SK-N-SH (cell line): ENCODE data around the gene SLCO4A1. TPM values are rescaled to one million over a fixed set of nuclear protein-coding genes. Genes with fewer than 3 reads are reported as not detected.

Source experiments
- CTCF ChIA-PET: fragments of 300-600, 350-600 bp; formaldehyde crosslinking; extraction: SDS; loops from one replicate; lab custom pipeline; 2021; lab: Yijun Ruan, JAX
- POLR2A ChIA-PET: fragments of 350-600 bp; sonication (Branson Sonifier 250); formaldehyde crosslinking; extraction: SDS; loops from one replicate; lab custom pipeline; 2020; ENCODE audit warnings: antibody characterized with exemption, inconsistent platforms; lab: Yijun Ruan, JAX
- DNase-seq: peaks from one replicate; pipeline ENCODE4 v3.0.0; 2012
- H2AFZ ChIP-seq: fragments of 200-600 bp; sonication (generic); 2 replicates; pipeline ENCODE4 v1.8.1; 2016; ENCODE audit warnings: antibody characterized with exemption, mild to moderate bottlenecking, low read depth
- H3F3A ChIP-seq: fragments of 200-600 bp; sonication (generic); replicated peaks from 2 replicates; pipeline ENCODE3; 2016; ENCODE audit warnings: antibody characterized with exemption, mild to moderate bottlenecking; ENCODE audit not compliant: insufficient read depth
- H3K27ac ChIP-seq, 2 experiments: fragments of 200-500 bp in 1 of 2; fragments of 200-600 bp in 1 of 2; sonication (Bioruptor generic) in 1 of 2; sonication (generic), shearing (Covaris generic) in 1 of 2; 2 replicates each; pipeline versions ENCODE4 v1.5.1 to v1.6.1; 2014 to 2016; ENCODE audit warnings: low read depth in 2 of 2, inconsistent platforms in 1 of 2, low read length in 1 of 2, mild to moderate bottlenecking in 1 of 2, mixed read lengths in 1 of 2
- H3K27me3 ChIP-seq: fragments of 200-600 bp; sonication (generic), shearing (Covaris generic); 2 replicates; pipeline ENCODE4 v1.6.1; 2016; ENCODE audit warnings: mixed run types; ENCODE audit not compliant: insufficient read depth
- H3K36me3 ChIP-seq, 2 experiments: fragments of 200-500 bp in 1 of 2; fragments of 200-600 bp in 1 of 2; sonication (Bioruptor generic) in 1 of 2; sonication (generic) in 1 of 2; replicated peaks in 1 of 2; 2 replicates each; pipeline versions ENCODE3 to v1.5.1; 2014 to 2016; ENCODE audit warnings: low read length in 1 of 2, mild to moderate bottlenecking in 1 of 2; ENCODE audit not compliant: insufficient read depth in 2 of 2, control insufficient read depth in 1 of 2
- H3K4me1 ChIP-seq, 2 experiments: fragments of 200-500 bp in 1 of 2; fragments of 200-600 bp in 1 of 2; sonication (Bioruptor generic) in 1 of 2; sonication (generic), shearing (Covaris generic) in 1 of 2; 2 replicates each; pipeline versions ENCODE4 v1.5.1 to v1.6.1; 2014 to 2016; ENCODE audit warnings: low read depth in 1 of 2, low read length in 1 of 2, mixed run types in 1 of 2; ENCODE audit not compliant: insufficient read depth in 2 of 2, control insufficient read depth in 1 of 2
- H3K4me2 ChIP-seq: fragments of 200-600 bp; sonication (generic), shearing (Covaris generic); 2 replicates; pipeline ENCODE4 v1.6.1; 2017; ENCODE audit warnings: mixed run types
- H3K4me3 ChIP-seq, 2 experiments: fragments of 200-500 bp in 1 of 2; fragments of 200-600 bp in 1 of 2; sonication (Bioruptor generic) in 1 of 2; sonication (generic), shearing (Covaris generic) in 1 of 2; 2 replicates each; pipeline versions ENCODE4 v1.5.1 to v1.8.1; 2014 to 2016; ENCODE audit warnings: low read depth in 2 of 2, inconsistent platforms in 1 of 2, low read length in 1 of 2, mild to moderate bottlenecking in 1 of 2, mixed read lengths in 1 of 2, moderate library complexity in 1 of 2
- H3K79me2 ChIP-seq: fragments of 200-600 bp; sonication (generic); 2 replicates; pipeline ENCODE4 v1.8.1; 2017; ENCODE audit warnings: mild to moderate bottlenecking; ENCODE audit not compliant: insufficient read depth
- H3K9ac ChIP-seq: fragments of 200-600 bp; sonication (generic); 2 replicates; pipeline ENCODE4 v1.6.1; 2017; ENCODE audit warnings: mixed run types
- H3K9me2 ChIP-seq: fragments of 200-600 bp; sonication (generic); 2 replicates; pipeline ENCODE4 v1.6.1; 2017; ENCODE audit warnings: mixed run types
- H3K9me3 ChIP-seq: fragments of 200-600 bp; sonication (generic); 2 replicates; pipeline ENCODE4 v1.6.1; 2017; ENCODE audit warnings: mixed run types, mild to moderate bottlenecking, moderate library complexity
- H4K20me1 ChIP-seq: fragments of 200-600 bp; sonication (generic); 2 replicates; pipeline ENCODE4 v1.6.1; 2017; ENCODE audit warnings: mild to moderate bottlenecking, mixed run types; ENCODE audit not compliant: insufficient read depth
- CHD2 ChIP-seq: fragments of 150-350 bp; IDR thresholded peaks from 2 replicates; pipeline ENCODE4 v1.6.1; 2018; ENCODE audit warnings: low read length; ENCODE audit not compliant: partially characterized antibody
- FOSL2 ChIP-seq: IDR thresholded peaks from 2 replicates; pipeline ENCODE4 v1.4.0; 2012; ENCODE audit warnings: low read depth, mild to moderate bottlenecking, moderate library complexity, borderline replicate concordance
- GABPA ChIP-seq: IDR thresholded peaks from 2 replicates; pipeline ENCODE4 v1.4.0; 2012; ENCODE audit warnings: low read depth, mild to moderate bottlenecking
- GATA2 ChIP-seq: sonication (generic); formaldehyde crosslinking; IDR thresholded peaks from 2 replicates; pipeline ENCODE4 v1.5.0; 2020; ENCODE audit warnings: mild to moderate bottlenecking, missing genetic modification reagents
- IRF3 ChIP-seq: fragments of 150-350 bp; IDR thresholded peaks from 2 replicates; pipeline ENCODE4 v1.6.1; 2016; ENCODE audit warnings: mild to moderate bottlenecking, low read depth, low read length
- JUND ChIP-seq: IDR thresholded peaks from 2 replicates; pipeline ENCODE4 v1.4.0; 2012
- MAX ChIP-seq: IDR thresholded peaks from 2 replicates; pipeline ENCODE4 v1.4.0; 2012; ENCODE audit warnings: low read depth
- RAD21 ChIP-seq: IDR thresholded peaks from 2 replicates; pipeline ENCODE4 v1.6.1; 2012; ENCODE audit warnings: mild to moderate bottlenecking, low read length
- REST ChIP-seq: IDR thresholded peaks from 2 replicates; pipeline ENCODE4 v1.6.1; 2012; ENCODE audit warnings: mild to moderate bottlenecking, low read depth, low read length, moderate library complexity
- RXRA ChIP-seq: IDR thresholded peaks from 2 replicates; pipeline ENCODE4 v1.4.0; 2012; ENCODE audit warnings: low read depth, mild to moderate bottlenecking, borderline replicate concordance
- USF1 ChIP-seq: IDR thresholded peaks from 2 replicates; pipeline ENCODE4 v1.4.0; 2012; ENCODE audit warnings: low read depth, borderline replicate concordance
- WGBS: methylation state at CpG from one replicate; pipeline ENCODE4 v1.1.6; 2017; ENCODE audit warnings: low lambda C conversion rate; 5-methylcytosine and 5-hydroxymethylcytosine counted together
- polyA plus RNA-seq, 3 experiments: library from polyadenylated mRNA; depleted of rRNA; stranded (reverse); fragments of >200 nt; gene quantifications; 2 replicates each; pipeline ENCODE4 v1.2.3, GENCODE V29; 2012

SLCO4A1 gene
- polyA plus RNA-seq, 1 of the 3 experiments (the other 2 are of a cell fraction): 0.33 TPM

GRCh38 chr20:62595069-62595468 lies 47.2 kb upstream of the SLCO4A1 start (continued):
- TF ChIP-seq REST: no peak

GRCh38 chr20:62595491-62595890 lies 46.8 kb upstream of the SLCO4A1 start:
- no peaks in the 10 kb centered on the region; a peak in 1 of 4 replicates for H3K4me1 ChIP-seq
- TF ChIP-seq MAX (no peak), USF1 (peak; percentile 64; the same call in 1 of the 2 replicates)
- DNase-seq: no peak

GRCh38 chr20:62596486-62596885 lies 45.8 kb upstream of the SLCO4A1 start:
- no peak for TF ChIP-seq FOSL2
- TF ChIP-seq CHD2: no peak
- no peak for TF ChIP-seq IRF3
- TF ChIP-seq GABPA: no peak
- no peak for TF ChIP-seq JUND
- TF ChIP-seq RAD21: no peak
- no peak for TF ChIP-seq RXRA
- TF ChIP-seq GATA2 (CRISPR knock-in tag): no peak
- POLR2A ChIA-PET: no interaction called here
- Histone ChIP-seq H3K27ac (no peak overlapping the region), H4K20me1 (no peaks in the 10 kb centered on the region), H3K27me3 (no peaks in the 10 kb centered on the region), H3K9ac (no peak overlapping the region), H3F3A (no peaks in the 10 kb centered on the region), H3K4me2 (no peak overlapping the region), H3K79me2 (no peaks in the 10 kb centered on the region), H3K9me2 (no peaks in the 10 kb centered on the region), H3K4me1 (no peaks in the 10 kb centered on the region; a peak in 1 of 4 replicates), H3K36me3 (no peaks in the 10 kb centered on the region), H3K4me3 (no peak overlapping the region), H3K9me3 (no peaks in the 10 kb centered on the region), H2AFZ (no peak overlapping the region)
- WGBS: 58% methylated on average over 4 of the region's 18 CpGs
- CTCF ChIA-PET: interaction anchor here (1.4 to 3.5 kb wide), 2 partner anchors 20 to 47 kb away, joined by 3 to 22 read pairs; no protein-coding TSS in a partner anchor
- DNase-seq: no peak

More at GRCh38 chr20:62595491-62595890, 46.8 kb upstream of the SLCO4A1 start:
- ChIA-PET POLR2A (no interaction called here), CTCF (interaction anchor here (1.4 kb wide), 1 partner anchor 46 kb away, joined by 3 read pairs; no protein-coding TSS in a partner anchor)
- Histone ChIP-seq H3K4me3 (no peak overlapping the region), H3K9ac (no peak overlapping the region), H2AFZ (no peak overlapping the region), H3K9me2 (no peaks in the 10 kb centered on the region), H3K27me3 (no peaks in the 10 kb centered on the region), H3K79me2 (no peaks in the 10 kb centered on the region), H3K4me2 (no peak overlapping the region), H4K20me1 (no peaks in the 10 kb centered on the region), H3K27ac (no peak overlapping the region), H3F3A (no peaks in the 10 kb centered on the region), H3K36me3 (no peaks in the 10 kb centered on the region), H3K9me3 (no peaks in the 10 kb centered on the region)
- 39% methylated on average over 15 of the region's 15 CpGs for WGBS
